Measurements from ENCODE around the gene NMRK1. TPM values are rescaled to one million over a fixed set of nuclear protein-coding genes. Genes with fewer than 3 reads are reported as not detected.

NMRK1 gene
- total and polyA plus RNA-seq, 2 of the 13 experiments (the other 11 are each of a cell fraction or from before 2014, with no cell fraction given): 9.1 to 12.9 TPM

GRCh38 chr9:75085640-75086039, 2.3 kb downstream of the NMRK1 start (continued):
- TF ChIP-seq TRIM22 (IDR thresholded peaks at IDR 0.05): no peak
- no peak for TF ChIP-seq RFX1 (IDR thresholded peaks at IDR 0.05)
- TF ChIP-seq ZNF33B (CRISPR knock-in tag; IDR thresholded peaks at IDR 0.05): no peak
- TF ChIP-seq DBP (CRISPR knock-in tag; IDR thresholded peaks at IDR 0.05; ENCODE audit: not compliant biosample characterization): no peak
- TF ChIP-seq CEBPB (IDR thresholded peaks at IDR 0.05; ENCODE audit: borderline replicate concordance, low read depth, low read length): no peak
- no peak for TF ChIP-seq U2AF1 (optimal IDR thresholded peaks at IDR 0.05; ENCODE audit: low read depth, low read length)
- TF ChIP-seq ZBTB2 (CRISPR knock-in tag; IDR thresholded peaks at IDR 0.05; ENCODE audit: low read depth): no peak
- no peak for TF ChIP-seq HIC2 (CRISPR knock-in tag; IDR thresholded peaks at IDR 0.05; ENCODE audit: low read depth)

Data from HepG2 (cell line).